HepG2 (cell line): ENCODE data around the gene CKAP5. TPM values are rescaled to one million over a fixed set of nuclear protein-coding genes. Genes with fewer than 3 reads are reported as not detected.

Source experiments
- AKNA ChIP-seq: sonication (generic); formaldehyde crosslinking; IDR thresholded peaks from 2 replicates; pipeline ENCODE4 v1.4.0; 2020; ENCODE audit warnings: missing genetic modification reagents, borderline replicate concordance
- CBX2 ChIP-seq, 2 experiments: fragments of 200-600 bp in 1 of 2; sonication (generic); formaldehyde crosslinking in 1 of 2; IDR thresholded peaks; 2 replicates each; pipeline versions ENCODE4 v1.7.0 to v1.8.1; 2018 to 2022; ENCODE audit warnings: low read depth in 2 of 2, low read length in 1 of 2, mild to moderate bottlenecking in 1 of 2, missing genetic modification reagents in 1 of 2
- DPF2 ChIP-seq: sonication (generic); formaldehyde crosslinking; IDR thresholded peaks from 2 replicates; pipeline ENCODE4 v1.4.0; 2020; ENCODE audit warnings: mild to moderate bottlenecking, low read depth, missing genetic modification reagents, borderline replicate concordance
- GZF1 ChIP-seq: sonication (generic); formaldehyde crosslinking; IDR thresholded peaks from 2 replicates; pipeline ENCODE4 v1.5.1; 2020; ENCODE audit warnings: mild to moderate bottlenecking, missing genetic modification reagents
- JARID2 ChIP-seq: sonication (generic); formaldehyde crosslinking; IDR thresholded peaks from 2 replicates; pipeline ENCODE4 v1.8.1; 2023; ENCODE audit warnings: missing genetic modification reagents, inconsistent platforms; ENCODE audit not compliant: insufficient replicate concordance
- NR2F2 ChIP-seq: IDR thresholded peaks from 2 replicates; pipeline ENCODE4 v1.6.1; 2012; ENCODE audit warnings: low read depth, inconsistent platforms, borderline replicate concordance
- NRL ChIP-seq: sonication (generic); formaldehyde crosslinking; IDR thresholded peaks from 2 replicates; pipeline ENCODE4 v1.5.0; 2020; ENCODE audit warnings: missing genetic modification reagents, mild to moderate bottlenecking, moderate library complexity, borderline replicate concordance
- ZNF333 ChIP-seq: sonication (generic); formaldehyde crosslinking; IDR thresholded peaks from 2 replicates; pipeline ENCODE4 v1.4.0; 2020; ENCODE audit warnings: mild to moderate bottlenecking, missing genetic modification reagents, borderline replicate concordance
- ZNF383 ChIP-seq: sonication (generic); formaldehyde crosslinking; IDR thresholded peaks from 2 replicates; pipeline ENCODE4 v1.4.0; 2020; ENCODE audit warnings: missing genetic modification reagents, mild to moderate bottlenecking, borderline replicate concordance
- ZNF501 ChIP-seq: sonication (generic); formaldehyde crosslinking; IDR thresholded peaks from 2 replicates; pipeline ENCODE4 v1.5.1; 2020; ENCODE audit warnings: mild to moderate bottlenecking, moderate library complexity, missing genetic modification reagents
- ZNF543 ChIP-seq: sonication (generic); formaldehyde crosslinking; IDR thresholded peaks from 2 replicates; pipeline ENCODE4 v1.4.0; 2020; ENCODE audit warnings: mild to moderate bottlenecking, missing genetic modification reagents
- ZNF710 ChIP-seq: sonication (generic); formaldehyde crosslinking; IDR thresholded peaks from 2 replicates; pipeline ENCODE4 v1.5.0; 2020; ENCODE audit warnings: mild to moderate bottlenecking, missing genetic modification reagents, borderline replicate concordance
- polyA plus RNA-seq, 8 experiments: library from polyadenylated mRNA; depleted of rRNA in 3 of 8; stranded (reverse) in 7 of 8; unstranded in 1 of 8; fragments of >200 nt; fragmentation: Illumina TruSeq in 4 of 8; extraction: Trizol in 4 of 8; gene quantifications; 2 replicates each; pipeline versions ENCODE4 v1.2.1 to v1.2.3, GENCODE V29; 2011 to 2016; ENCODE audit warnings: low read depth in 4 of 8, missing spikeins in 1 of 8, mixed read lengths in 1 of 8; ENCODE audit not compliant: insufficient read depth in 1 of 8
- total RNA-seq, 5 experiments: library from RNA; depleted of rRNA; stranded (reverse); fragments of >200 nt; fragmentation: Illumina TruSeq; extraction: Trizol; gene quantifications; 2 replicates each; pipeline ENCODE4 v1.2.3, GENCODE V29; 2016; ENCODE audit warnings: low read depth in 1 of 5
- TF ChIP-seq, protein P1 (sequence below): sonication (generic); formaldehyde crosslinking; IDR thresholded peaks from 2 replicates; pipeline ENCODE4 v1.8.0; 2022; ENCODE audit warnings: mild to moderate bottlenecking, missing genetic modification reagents; ENCODE audit not compliant: insufficient replicate concordance
- TF ChIP-seq, protein P2 (sequence below): IDR thresholded peaks from 2 replicates; pipeline ENCODE4 v1.4.0; 2020; ENCODE audit warnings: mild to moderate bottlenecking, missing genetic modification reagents

The CKAP5 gene
- total and polyA plus RNA-seq, 2 of the 13 experiments (the other 11 are each of a cell fraction or from before 2014, with no cell fraction given), result 79.2 to 103 TPM

DNA sequence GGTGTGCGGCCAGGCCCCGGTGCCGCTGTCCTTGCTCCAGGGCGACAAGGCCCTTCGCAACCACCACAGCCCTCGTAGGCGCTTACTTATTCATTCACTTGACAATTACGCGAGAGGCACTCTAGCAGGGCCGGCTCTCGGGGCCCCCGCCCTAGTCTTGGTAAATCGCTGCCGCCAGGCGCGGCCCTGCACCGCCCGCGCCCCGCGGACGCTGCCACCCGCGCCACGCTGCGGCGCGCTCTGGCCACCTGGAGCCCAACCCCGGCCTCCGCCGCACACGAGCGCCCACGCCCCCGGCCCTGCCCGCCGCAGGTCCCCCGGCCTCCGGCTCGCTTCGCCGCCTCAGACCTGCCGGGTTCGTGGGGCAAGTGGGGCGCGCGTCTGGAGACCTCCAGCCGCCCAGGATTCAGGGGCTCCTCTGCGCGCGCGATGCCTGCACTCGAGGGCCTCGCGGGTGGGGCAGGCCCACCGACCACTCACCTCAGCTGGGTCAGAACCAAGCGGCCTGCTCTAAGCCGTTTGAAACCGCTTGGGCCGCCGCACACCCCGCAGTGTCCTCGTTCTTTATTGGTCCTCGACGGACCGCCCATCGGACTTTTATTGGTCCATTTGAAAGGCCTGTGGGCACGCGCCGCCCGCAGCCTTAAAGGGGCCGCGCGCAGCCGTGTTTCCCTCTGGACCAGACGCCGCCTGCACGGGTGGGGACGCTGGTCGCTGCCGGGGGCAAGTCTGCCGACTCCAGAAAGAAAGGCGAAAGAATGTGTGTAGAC is at the start of gene CKAP5 (continued):
- TF ChIP-seq, protein P1, sequence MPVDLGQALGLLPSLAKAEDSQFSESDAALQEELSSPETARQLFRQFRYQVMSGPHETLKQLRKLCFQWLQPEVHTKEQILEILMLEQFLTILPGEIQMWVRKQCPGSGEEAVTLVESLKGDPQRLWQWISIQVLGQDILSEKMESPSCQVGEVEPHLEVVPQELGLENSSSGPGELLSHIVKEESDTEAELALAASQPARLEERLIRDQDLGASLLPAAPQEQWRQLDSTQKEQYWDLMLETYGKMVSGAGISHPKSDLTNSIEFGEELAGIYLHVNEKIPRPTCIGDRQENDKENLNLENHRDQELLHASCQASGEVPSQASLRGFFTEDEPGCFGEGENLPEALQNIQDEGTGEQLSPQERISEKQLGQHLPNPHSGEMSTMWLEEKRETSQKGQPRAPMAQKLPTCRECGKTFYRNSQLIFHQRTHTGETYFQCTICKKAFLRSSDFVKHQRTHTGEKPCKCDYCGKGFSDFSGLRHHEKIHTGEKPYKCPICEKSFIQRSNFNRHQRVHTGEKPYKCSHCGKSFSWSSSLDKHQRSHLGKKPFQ, result no peak
- TF ChIP-seq ZNF543 (CRISPR knock-in tag), result no peak
- 0 out of 2 replicates have a peak, but pooled peaks have one; percentile 40 for TF ChIP-seq GZF1
- no peak for TF ChIP-seq CBX2 (IDR thresholded peaks at IDR 0.05; ENCODE audit: low read depth, low read length)
- TF ChIP-seq CBX2 (CRISPR knock-in tag; IDR thresholded peaks at IDR 0.05; ENCODE audit: low read depth), result no peak
- TF ChIP-seq AKNA (CRISPR knock-in tag), result no peak
- TF ChIP-seq NR2F2, result no peak
- TF ChIP-seq ZNF333 (CRISPR knock-in tag), result 0 out of 2 replicates have a peak, but pooled peaks have one; percentile 64
- TF ChIP-seq JARID2 (CRISPR knock-in tag), result no peak
- peak; percentile 85 for TF ChIP-seq ZNF501
- TF ChIP-seq NRL (CRISPR knock-in tag), result 0 out of 2 replicates have a peak, but pooled peaks have one; percentile 66
- no peak for TF ChIP-seq DPF2 (CRISPR knock-in tag)
- TF ChIP-seq ZNF383 (CRISPR knock-in tag), result no peak
- TF ChIP-seq, protein P2, sequence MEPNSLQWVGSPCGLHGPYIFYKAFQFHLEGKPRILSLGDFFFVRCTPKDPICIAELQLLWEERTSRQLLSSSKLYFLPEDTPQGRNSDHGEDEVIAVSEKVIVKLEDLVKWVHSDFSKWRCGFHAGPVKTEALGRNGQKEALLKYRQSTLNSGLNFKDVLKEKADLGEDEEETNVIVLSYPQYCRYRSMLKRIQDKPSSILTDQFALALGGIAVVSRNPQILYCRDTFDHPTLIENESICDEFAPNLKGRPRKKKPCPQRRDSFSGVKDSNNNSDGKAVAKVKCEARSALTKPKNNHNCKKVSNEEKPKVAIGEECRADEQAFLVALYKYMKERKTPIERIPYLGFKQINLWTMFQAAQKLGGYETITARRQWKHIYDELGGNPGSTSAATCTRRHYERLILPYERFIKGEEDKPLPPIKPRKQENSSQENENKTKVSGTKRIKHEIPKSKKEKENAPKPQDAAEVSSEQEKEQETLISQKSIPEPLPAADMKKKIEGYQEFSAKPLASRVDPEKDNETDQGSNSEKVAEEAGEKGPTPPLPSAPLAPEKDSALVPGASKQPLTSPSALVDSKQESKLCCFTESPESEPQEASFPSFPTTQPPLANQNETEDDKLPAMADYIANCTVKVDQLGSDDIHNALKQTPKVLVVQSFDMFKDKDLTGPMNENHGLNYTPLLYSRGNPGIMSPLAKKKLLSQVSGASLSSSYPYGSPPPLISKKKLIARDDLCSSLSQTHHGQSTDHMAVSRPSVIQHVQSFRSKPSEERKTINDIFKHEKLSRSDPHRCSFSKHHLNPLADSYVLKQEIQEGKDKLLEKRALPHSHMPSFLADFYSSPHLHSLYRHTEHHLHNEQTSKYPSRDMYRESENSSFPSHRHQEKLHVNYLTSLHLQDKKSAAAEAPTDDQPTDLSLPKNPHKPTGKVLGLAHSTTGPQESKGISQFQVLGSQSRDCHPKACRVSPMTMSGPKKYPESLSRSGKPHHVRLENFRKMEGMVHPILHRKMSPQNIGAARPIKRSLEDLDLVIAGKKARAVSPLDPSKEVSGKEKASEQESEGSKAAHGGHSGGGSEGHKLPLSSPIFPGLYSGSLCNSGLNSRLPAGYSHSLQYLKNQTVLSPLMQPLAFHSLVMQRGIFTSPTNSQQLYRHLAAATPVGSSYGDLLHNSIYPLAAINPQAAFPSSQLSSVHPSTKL (CRISPR knock-in tag), result 0 out of 2 replicates have a peak, but pooled peaks have one; percentile 14
- no peak for TF ChIP-seq ZNF710 (CRISPR knock-in tag)
